ENCODE data around the gene PRDM16. TPM values are rescaled to one million over a fixed set of nuclear protein-coding genes. Genes with fewer than 3 reads are reported as not detected.

PRDM16 gene
- total and polyA plus RNA-seq, 2 experiments from 2014 or later, result 0.14 to 0.16 TPM

DNA sequence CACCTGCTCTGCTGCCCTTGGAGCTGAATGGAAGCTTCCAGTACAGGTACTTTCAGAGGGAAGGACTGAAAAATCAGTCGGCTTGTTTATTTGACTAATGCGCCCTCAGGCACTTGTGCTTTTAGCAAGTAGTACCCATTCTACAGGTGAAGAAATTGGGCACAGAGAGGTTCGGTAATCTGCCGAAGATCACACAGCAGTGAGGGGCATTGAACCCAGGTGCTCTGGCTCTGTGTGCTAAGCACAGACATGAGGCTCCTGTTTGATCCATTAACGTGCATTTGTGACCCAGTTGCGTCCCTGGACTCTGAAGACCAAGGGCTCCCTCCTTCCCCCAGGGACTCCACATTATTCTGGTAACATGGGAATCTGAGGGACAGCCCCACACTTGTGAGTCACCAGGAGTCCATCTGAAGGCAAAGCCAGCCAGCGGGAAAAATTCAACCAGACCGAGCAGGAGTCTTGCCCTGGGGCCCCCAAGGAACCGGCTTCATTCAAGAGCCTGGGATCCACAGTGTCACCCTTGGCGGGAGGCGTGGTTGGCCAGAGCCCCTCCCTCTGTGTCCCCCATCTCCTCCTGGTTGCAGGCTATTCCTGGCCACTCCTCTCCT is 193.1 kb downstream of the PRDM16 start:
- TF ChIP-seq ZNF331 (CRISPR knock-in tag; IDR thresholded peaks at IDR 0.05; ENCODE audit: low read depth) (no peak), ZNF114 (CRISPR knock-in tag; IDR thresholded peaks at IDR 0.05) (no peak), REST (IDR thresholded peaks at IDR 0.05; ENCODE audit: unreplicated experiment) (no peak), POLR2AphosphoS5 (IDR thresholded peaks at IDR 0.05; ENCODE audit: low read depth) (no peak), ZNF462 (CRISPR knock-in tag; IDR thresholded peaks at IDR 0.05) (no peak), NANOG (IDR thresholded peaks at IDR 0.05; ENCODE audit: borderline replicate concordance) (no peak), EZH2phosphoT487 (IDR thresholded peaks at IDR 0.05; ENCODE audit: unreplicated experiment) (no peak), ETS1 (IDR thresholded peaks at IDR 0.05) (no peak), STAT1 (IDR thresholded peaks at IDR 0.05; ENCODE audit: unreplicated experiment) (no peak), EZH2 (IDR thresholded peaks at IDR 0.05; ENCODE audit: low read depth, unreplicated experiment) (no peak), JUNB (IDR thresholded peaks at IDR 0.05; ENCODE audit: unreplicated experiment) (no peak), CREB1 (CRISPR knock-in tag; IDR thresholded peaks at IDR 0.05; ENCODE audit: low read depth) (no peak)
- TF ChIP-seq, protein P1, sequence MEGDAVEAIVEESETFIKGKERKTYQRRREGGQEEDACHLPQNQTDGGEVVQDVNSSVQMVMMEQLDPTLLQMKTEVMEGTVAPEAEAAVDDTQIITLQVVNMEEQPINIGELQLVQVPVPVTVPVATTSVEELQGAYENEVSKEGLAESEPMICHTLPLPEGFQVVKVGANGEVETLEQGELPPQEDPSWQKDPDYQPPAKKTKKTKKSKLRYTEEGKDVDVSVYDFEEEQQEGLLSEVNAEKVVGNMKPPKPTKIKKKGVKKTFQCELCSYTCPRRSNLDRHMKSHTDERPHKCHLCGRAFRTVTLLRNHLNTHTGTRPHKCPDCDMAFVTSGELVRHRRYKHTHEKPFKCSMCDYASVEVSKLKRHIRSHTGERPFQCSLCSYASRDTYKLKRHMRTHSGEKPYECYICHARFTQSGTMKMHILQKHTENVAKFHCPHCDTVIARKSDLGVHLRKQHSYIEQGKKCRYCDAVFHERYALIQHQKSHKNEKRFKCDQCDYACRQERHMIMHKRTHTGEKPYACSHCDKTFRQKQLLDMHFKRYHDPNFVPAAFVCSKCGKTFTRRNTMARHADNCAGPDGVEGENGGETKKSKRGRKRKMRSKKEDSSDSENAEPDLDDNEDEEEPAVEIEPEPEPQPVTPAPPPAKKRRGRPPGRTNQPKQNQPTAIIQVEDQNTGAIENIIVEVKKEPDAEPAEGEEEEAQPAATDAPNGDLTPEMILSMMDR (conservative IDR thresholded peaks at IDR 0.05; ENCODE audit: low read depth in 2 of 2), result no peak
- H3K4me1 ChIP-seq (ENCODE audit: insufficient read depth), result no peaks in the 10 kb centered on the region
- no peaks in the 10 kb centered on the region for H3K36me3 ChIP-seq (ENCODE audit: insufficient read depth)
- no peak for ATAC-seq
- Mint-ChIP-seq H3K4me1 (0 out of 3 replicates have a peak, but pooled peaks cover 2% of the 10 kb centered on the region), H3K27me3 (ENCODE audit: insufficient read depth, low read depth, poor library complexity) (peaks cover 13% of the 10 kb centered on the region), H3K9me3 (peaks cover 5% of the 10 kb centered on the region), H3K36me3 (ENCODE audit: low read depth) (peaks cover 4% of the 10 kb centered on the region; the same call in 2 of the 3 replicates), H3K4me3 (no peak overlapping the region), H3K27ac (no peak overlapping the region)
- H4K20me1 ChIP-seq (replicated peaks; ENCODE audit: insufficient read depth), result no peaks in the 10 kb centered on the region
- no peak overlapping the region for H2AFZ ChIP-seq
- H3K79me2 ChIP-seq (replicated peaks; ENCODE audit: insufficient read depth), result no peaks in the 10 kb centered on the region
- no peak for DNase-seq (ENCODE audit: low spot score)
- H3K4me2 ChIP-seq, result no peak overlapping the region
- H3F3A ChIP-seq (replicated peaks; ENCODE audit: low read depth), result no peaks in the 10 kb centered on the region
- no peak overlapping the region for H3K27ac ChIP-seq (ENCODE audit: low read depth)
- H3K4me3 ChIP-seq, result no peak overlapping the region
- H3K27me3 ChIP-seq (ENCODE audit: insufficient read depth), result no peaks in the 10 kb centered on the region
- H3K9me2 ChIP-seq (ENCODE audit: insufficient read depth), result no peaks in the 10 kb centered on the region

All from GM23338 (cell line).